Measurements from ENCODE around the gene PLCB4. TPM values are rescaled to one million over a fixed set of nuclear protein-coding genes. Genes with fewer than 3 reads are reported as not detected.

Gene PLCB4
- total RNA-seq, 4 donors from 2014 or later: 2.3 to 3.9 (median 3.3) TPM

GRCh38 chr20:9204979-9205378 is 136.1 kb downstream of the PLCB4 start:
- Histone ChIP-seq H3K27ac (no peak overlapping the region), H3K36me3 (no peaks in the 10 kb centered on the region), H3K9me3 (no peaks in the 10 kb centered on the region), H3K4me1 (no peaks in the 10 kb centered on the region), H3K4me3 (no peak overlapping the region), H3K27me3 (no peaks in the 10 kb centered on the region)
- in situ Hi-C loops (cut with MboI; ENCODE audit: low sequenced_read_pairs in 4 of 4) (no loop called here), intact Hi-C loops (cut with DNase I; ENCODE audit: low total_unique reads) (no loop called here)
- ATAC-seq (no peak), DNase-seq (no peak)
- TF ChIP-seq CTCF (IDR thresholded peaks at IDR 0.05 in 4 of 5, conservative IDR thresholded peaks at IDR 0.05 in 1 of 5) (no peak), POLR2A (IDR thresholded peaks at IDR 0.05) (no peak)

GRCh38 chr20:9206486-9206885 is 137.6 kb downstream of the PLCB4 start:
- Histone ChIP-seq H3K36me3 (no peaks in the 10 kb centered on the region), H3K9me3 (no peaks in the 10 kb centered on the region), H3K27ac (no peak overlapping the region), H3K4me1 (no peaks in the 10 kb centered on the region), H3K4me3 (no peak overlapping the region), H3K27me3 (no peaks in the 10 kb centered on the region)
- no peak for DNase-seq
- in situ Hi-C loops (cut with MboI; ENCODE audit: low sequenced_read_pairs in 4 of 4): no loop called here
- TF ChIP-seq POLR2A (IDR thresholded peaks at IDR 0.05) (no peak), CTCF (IDR thresholded peaks at IDR 0.05 in 4 of 5, conservative IDR thresholded peaks at IDR 0.05 in 1 of 5) (no peak)
- ATAC-seq: no peak
- intact Hi-C loops (cut with DNase I; ENCODE audit: low total_unique reads): no loop called here

- Histone ChIP-seq H3K9me3 (no peaks in the 10 kb centered on the region), H3K4me1 (no peaks in the 10 kb centered on the region), H3K4me3 (no peak overlapping the region), H3K36me3 (no peaks in the 10 kb centered on the region), H3K27ac (no peak overlapping the region), H3K27me3 (no peaks in the 10 kb centered on the region)
- TF ChIP-seq POLR2A (IDR thresholded peaks at IDR 0.05) (no peak), CTCF (IDR thresholded peaks at IDR 0.05 in 4 of 5, conservative IDR thresholded peaks at IDR 0.05 in 1 of 5) (no peak)
- ATAC-seq (no peak), DNase-seq (no peak)
- in situ Hi-C loops (cut with MboI; ENCODE audit: low sequenced_read_pairs in 4 of 4): no loop called here
- intact Hi-C loops (cut with DNase I; ENCODE audit: low total_unique reads): no loop called here
Observed at GRCh38 chr20:9207253-9207652, 138.4 kb downstream of the PLCB4 start.

GRCh38 chr20:9210356-9210755 is 141.5 kb downstream of the PLCB4 start:
- Histone ChIP-seq H3K9me3 (no peaks in the 10 kb centered on the region), H3K4me3 (no peak overlapping the region), H3K27me3 (no peaks in the 10 kb centered on the region), H3K27ac (no peak overlapping the region), H3K4me1 (no peaks in the 10 kb centered on the region), H3K36me3 (no peaks in the 10 kb centered on the region)
- TF ChIP-seq POLR2A (IDR thresholded peaks at IDR 0.05): no peak
- no peak for TF ChIP-seq CTCF (IDR thresholded peaks at IDR 0.05 in 4 of 5, conservative IDR thresholded peaks at IDR 0.05 in 1 of 5)
- no peak for DNase-seq
- in situ Hi-C loops (cut with MboI; ENCODE audit: low sequenced_read_pairs in 4 of 4): no loop called here
- ATAC-seq: no peak
- intact Hi-C loops (cut with DNase I; ENCODE audit: low total_unique reads): no loop called here

- no peak overlapping the region for H3K4me3 ChIP-seq
- intact Hi-C loops (cut with DNase I; ENCODE audit: low total_unique reads) (no loop called here), in situ Hi-C loops (cut with MboI; ENCODE audit: low sequenced_read_pairs in 4 of 4) (no loop called here)
Observed at GRCh38 chr20:9211016-9211760, 142.3 kb downstream of the PLCB4 start.

More at GRCh38 chr20:9211016-9211760, 142.3 kb downstream of the PLCB4 start:
- Histone ChIP-seq H3K9me3 (no peaks in the 10 kb centered on the region), H3K4me1 (no peaks in the 10 kb centered on the region), H3K27me3 (no peaks in the 10 kb centered on the region), H3K27ac (no peak overlapping the region), H3K36me3 (no peaks in the 10 kb centered on the region)
- DNase-seq (no peak), ATAC-seq (no peak)
- no peak for TF ChIP-seq POLR2A (IDR thresholded peaks at IDR 0.05)
- no peak for TF ChIP-seq CTCF (IDR thresholded peaks at IDR 0.05 in 4 of 5, conservative IDR thresholded peaks at IDR 0.05 in 1 of 5)

Data from gastrocnemius medialis (tissue), 4 donors.